ENCODE measurements around the gene TNFRSF21.

The TNFRSF21 gene

DNA sequence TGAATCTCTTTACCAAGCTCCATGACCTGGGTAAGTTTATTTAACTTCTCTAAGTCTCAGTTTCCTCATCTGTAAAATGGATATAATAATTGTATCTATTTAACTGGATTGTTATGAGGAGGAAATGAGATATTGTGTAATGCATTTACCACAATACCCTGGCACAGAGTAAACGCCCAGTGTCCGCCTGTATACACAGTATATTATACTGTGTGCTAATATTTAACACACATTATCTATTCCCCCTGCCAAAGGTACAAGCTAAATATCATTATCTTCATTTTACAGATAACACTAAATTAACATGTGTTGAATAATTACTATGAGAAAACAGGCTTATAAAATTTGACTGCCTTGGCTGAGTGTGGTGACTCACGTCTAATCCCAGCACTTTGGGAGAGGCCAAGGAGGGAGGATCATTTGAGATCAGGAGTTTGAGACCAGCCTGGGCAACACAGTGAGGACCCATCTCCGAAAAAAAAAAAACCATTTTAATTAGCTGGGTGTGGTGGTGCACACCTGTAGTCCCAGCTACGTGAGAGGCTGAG, 38.7 kb upstream of the TNFRSF21 start:
- Histone ChIP-seq H3K4me1 (ENCODE audit: insufficient read depth, poor library complexity, severe bottlenecking) (no peaks in the 10 kb centered on the region), H3K27me3 (ENCODE audit: insufficient read depth, poor library complexity, severe bottlenecking) (no peaks in the 10 kb centered on the region), H3K27ac (ENCODE audit: poor library complexity, severe bottlenecking) (no peak overlapping the region), H3K4me3 (ENCODE audit: severe bottlenecking) (no peak overlapping the region), H3K36me3 (ENCODE audit: low read depth) (no peaks in the 10 kb centered on the region), H3K9me3 (ENCODE audit: severe bottlenecking) (no peaks in the 10 kb centered on the region)
- no peak for DNase-seq (ENCODE audit: low spot score)
- TF ChIP-seq, protein P1, sequence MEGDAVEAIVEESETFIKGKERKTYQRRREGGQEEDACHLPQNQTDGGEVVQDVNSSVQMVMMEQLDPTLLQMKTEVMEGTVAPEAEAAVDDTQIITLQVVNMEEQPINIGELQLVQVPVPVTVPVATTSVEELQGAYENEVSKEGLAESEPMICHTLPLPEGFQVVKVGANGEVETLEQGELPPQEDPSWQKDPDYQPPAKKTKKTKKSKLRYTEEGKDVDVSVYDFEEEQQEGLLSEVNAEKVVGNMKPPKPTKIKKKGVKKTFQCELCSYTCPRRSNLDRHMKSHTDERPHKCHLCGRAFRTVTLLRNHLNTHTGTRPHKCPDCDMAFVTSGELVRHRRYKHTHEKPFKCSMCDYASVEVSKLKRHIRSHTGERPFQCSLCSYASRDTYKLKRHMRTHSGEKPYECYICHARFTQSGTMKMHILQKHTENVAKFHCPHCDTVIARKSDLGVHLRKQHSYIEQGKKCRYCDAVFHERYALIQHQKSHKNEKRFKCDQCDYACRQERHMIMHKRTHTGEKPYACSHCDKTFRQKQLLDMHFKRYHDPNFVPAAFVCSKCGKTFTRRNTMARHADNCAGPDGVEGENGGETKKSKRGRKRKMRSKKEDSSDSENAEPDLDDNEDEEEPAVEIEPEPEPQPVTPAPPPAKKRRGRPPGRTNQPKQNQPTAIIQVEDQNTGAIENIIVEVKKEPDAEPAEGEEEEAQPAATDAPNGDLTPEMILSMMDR (IDR thresholded peaks at IDR 0.05; ENCODE audit: poor library complexity, severe bottlenecking): no peak
- no peak for ATAC-seq (ENCODE audit: low read depth)

DNA sequence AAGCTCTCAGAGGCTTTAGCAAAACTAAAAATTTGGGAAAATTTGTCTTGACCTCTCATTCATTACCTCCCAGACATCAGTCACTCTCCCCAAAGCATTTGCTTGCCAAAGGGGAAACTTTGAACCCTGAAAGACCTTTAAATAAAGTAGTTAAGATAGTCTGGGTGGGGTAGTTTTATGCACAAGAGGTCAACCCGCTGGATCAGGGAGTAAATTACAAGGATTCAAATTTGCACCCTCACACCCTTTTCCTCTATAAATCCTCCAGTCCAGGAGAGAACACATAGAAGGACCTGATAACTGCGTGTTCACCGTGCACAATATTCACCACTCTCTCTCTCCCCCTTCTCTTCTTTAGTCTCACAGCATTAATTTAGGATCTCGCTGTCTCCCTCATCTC, 36.1 kb upstream of the TNFRSF21 start:
- Histone ChIP-seq H3K27ac (ENCODE audit: poor library complexity, severe bottlenecking) (no peak overlapping the region), H3K4me3 (ENCODE audit: severe bottlenecking) (no peak overlapping the region), H3K4me1 (ENCODE audit: insufficient read depth, poor library complexity, severe bottlenecking) (no peaks in the 10 kb centered on the region), H3K36me3 (ENCODE audit: low read depth) (no peaks in the 10 kb centered on the region), H3K27me3 (ENCODE audit: insufficient read depth, poor library complexity, severe bottlenecking) (no peaks in the 10 kb centered on the region), H3K9me3 (ENCODE audit: severe bottlenecking) (no peaks in the 10 kb centered on the region)
- no peak for DNase-seq (ENCODE audit: low spot score)
- no peak for ATAC-seq (ENCODE audit: low read depth)
- TF ChIP-seq, protein P1 (IDR thresholded peaks at IDR 0.05; ENCODE audit: poor library complexity, severe bottlenecking): no peak

DNA sequence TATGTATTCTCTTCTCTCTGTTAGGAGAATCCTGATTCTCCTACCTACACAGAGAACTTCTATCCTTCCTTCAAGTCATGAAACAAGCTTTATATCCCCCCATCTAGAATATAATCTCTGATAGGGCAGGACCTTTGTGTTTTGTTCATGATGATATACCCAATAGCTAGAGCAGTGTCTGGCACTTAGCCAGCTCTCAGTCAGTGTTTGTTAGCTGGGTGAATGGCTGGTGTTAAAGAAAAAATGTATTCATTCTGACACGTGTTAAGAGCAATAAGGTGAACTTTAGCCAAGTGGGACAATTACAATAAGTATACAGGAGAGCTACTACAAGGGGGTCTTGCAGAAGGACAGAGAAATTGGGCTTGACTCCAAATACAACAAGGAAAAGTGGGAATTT, 34.3 kb upstream of the TNFRSF21 start:
- H3K27ac ChIP-seq (ENCODE audit: poor library complexity, severe bottlenecking): no peak overlapping the region
- no peaks in the 10 kb centered on the region for H3K9me3 ChIP-seq (ENCODE audit: severe bottlenecking)
- H3K36me3 ChIP-seq (ENCODE audit: low read depth): no peaks in the 10 kb centered on the region
- H3K4me1 ChIP-seq (ENCODE audit: insufficient read depth, poor library complexity, severe bottlenecking): no peaks in the 10 kb centered on the region
- H3K4me3 ChIP-seq (ENCODE audit: severe bottlenecking): no peak overlapping the region
- ATAC-seq (ENCODE audit: low read depth) (no peak), DNase-seq (ENCODE audit: low spot score) (no peak)
- H3K27me3 ChIP-seq (ENCODE audit: insufficient read depth, poor library complexity, severe bottlenecking): no peaks in the 10 kb centered on the region
- TF ChIP-seq, protein P1 (IDR thresholded peaks at IDR 0.05; ENCODE audit: poor library complexity, severe bottlenecking): no peak

DNA sequence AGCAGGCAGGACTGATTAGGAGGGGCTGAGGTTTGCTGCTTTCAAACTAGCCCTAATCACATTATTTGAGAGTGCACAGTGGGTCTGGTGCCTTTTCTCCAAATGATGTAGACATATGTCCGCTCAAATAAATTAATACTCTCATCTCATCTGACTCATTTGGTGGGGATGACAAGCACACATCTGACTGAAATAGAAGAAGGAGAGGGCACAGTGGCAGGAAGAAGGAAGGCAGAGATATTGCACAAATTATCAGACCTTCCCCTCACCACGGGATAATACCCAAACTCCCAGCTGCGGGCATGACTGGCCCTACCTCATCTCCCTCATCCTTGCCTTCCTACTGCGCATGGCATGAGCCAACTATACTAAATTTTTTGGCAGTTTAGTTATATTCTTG, 33.9 kb upstream of the TNFRSF21 start:
- ATAC-seq (ENCODE audit: low read depth): no peak
- TF ChIP-seq, protein P1 (IDR thresholded peaks at IDR 0.05; ENCODE audit: poor library complexity, severe bottlenecking): no peak
- H3K27ac ChIP-seq (ENCODE audit: poor library complexity, severe bottlenecking): no peak overlapping the region
- no peaks in the 10 kb centered on the region for H3K4me1 ChIP-seq (ENCODE audit: insufficient read depth, poor library complexity, severe bottlenecking)
- H3K4me3 ChIP-seq (ENCODE audit: severe bottlenecking): no peak overlapping the region
- no peaks in the 10 kb centered on the region for H3K27me3 ChIP-seq (ENCODE audit: insufficient read depth, poor library complexity, severe bottlenecking)
- no peaks in the 10 kb centered on the region for H3K9me3 ChIP-seq (ENCODE audit: severe bottlenecking)
- DNase-seq (ENCODE audit: low spot score): no peak
- H3K36me3 ChIP-seq (ENCODE audit: low read depth): no peaks in the 10 kb centered on the region

DNA sequence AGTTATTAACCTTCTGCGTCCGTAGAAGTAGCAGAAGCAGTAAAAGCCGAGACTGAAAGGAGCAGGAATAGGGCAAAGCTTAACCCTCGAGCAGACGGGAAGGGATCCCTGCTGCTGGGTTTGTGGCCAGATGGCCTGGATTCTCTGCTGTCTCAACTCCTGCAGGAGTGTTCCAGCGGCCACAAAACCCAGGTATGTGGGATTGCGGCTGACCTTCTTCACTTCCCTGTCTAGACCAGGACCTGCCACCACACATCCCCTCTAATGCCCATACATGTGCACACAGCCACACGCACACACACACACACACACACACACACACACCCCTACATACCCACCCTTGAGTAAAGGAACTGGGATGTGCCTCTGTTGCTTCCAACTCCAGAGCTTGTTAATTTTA, 33.1 kb upstream of the TNFRSF21 start:
- TF ChIP-seq, protein P1 (IDR thresholded peaks at IDR 0.05; ENCODE audit: poor library complexity, severe bottlenecking): no peak

More for the DNA sequence above, 33.1 kb upstream of the TNFRSF21 start:
- no peak for DNase-seq (ENCODE audit: low spot score)
- ATAC-seq (ENCODE audit: low read depth): no peak
- Histone ChIP-seq H3K4me1 (ENCODE audit: insufficient read depth, poor library complexity, severe bottlenecking) (no peaks in the 10 kb centered on the region), H3K27me3 (ENCODE audit: insufficient read depth, poor library complexity, severe bottlenecking) (no peaks in the 10 kb centered on the region), H3K4me3 (ENCODE audit: severe bottlenecking) (no peak overlapping the region), H3K27ac (ENCODE audit: poor library complexity, severe bottlenecking) (no peak overlapping the region), H3K36me3 (ENCODE audit: low read depth) (no peaks in the 10 kb centered on the region), H3K9me3 (ENCODE audit: severe bottlenecking) (no peaks in the 10 kb centered on the region)

All from RWPE2 (cell line).